Activated naive CD8-positive, alpha-beta T cell treated with anti-CD3 and anti-CD28 coated beads for 36 hours (primary cell): Measurements from ENCODE around the gene CHCHD1. TPM values are rescaled to one million over a fixed set of nuclear protein-coding genes. Genes with fewer than 3 reads are reported as not detected.
"Not testable (repeated sequence)": the region's sequence is repeated elsewhere in the genome, so short reads cannot be mapped to it uniquely, and the experiment has no call there.

Experiments used
- DNase-seq: peaks from one replicate; pipeline ENCODE4 v3.0.0; 2021
- H3K27ac Mint-ChIP-seq: one replicate; pipeline ENCODE4 v1.8.0; 2022; ENCODE audit warnings: mild to moderate bottlenecking, moderate library complexity, mixed read lengths
- H3K27me3 Mint-ChIP-seq: one replicate; pipeline ENCODE4 v1.8.0; 2022; ENCODE audit warnings: mild to moderate bottlenecking, mixed read lengths
- H3K36me3 Mint-ChIP-seq: one replicate; pipeline ENCODE4 v1.8.0; 2021; ENCODE audit warnings: mild to moderate bottlenecking, mixed read lengths
- H3K4me1 Mint-ChIP-seq: one replicate; pipeline ENCODE4 v1.8.0; 2021; ENCODE audit warnings: mixed read lengths
- H3K4me3 Mint-ChIP-seq: one replicate; pipeline ENCODE4 v1.8.0; 2022; ENCODE audit warnings: mild to moderate bottlenecking, moderate library complexity, mixed read lengths
- H3K9me3 Mint-ChIP-seq: one replicate; pipeline ENCODE4 v1.8.0; 2022; ENCODE audit warnings: mixed read lengths
- total RNA-seq, 2 experiments: library from RNA; stranded (reverse); gene quantifications; one replicate each; pipeline ENCODE4 v1.2.3, GENCODE V29; 2021

The CHCHD1 gene
- total RNA-seq, 2 experiments from 2014 or later, result 34.8 to 38.6 TPM

DNA sequence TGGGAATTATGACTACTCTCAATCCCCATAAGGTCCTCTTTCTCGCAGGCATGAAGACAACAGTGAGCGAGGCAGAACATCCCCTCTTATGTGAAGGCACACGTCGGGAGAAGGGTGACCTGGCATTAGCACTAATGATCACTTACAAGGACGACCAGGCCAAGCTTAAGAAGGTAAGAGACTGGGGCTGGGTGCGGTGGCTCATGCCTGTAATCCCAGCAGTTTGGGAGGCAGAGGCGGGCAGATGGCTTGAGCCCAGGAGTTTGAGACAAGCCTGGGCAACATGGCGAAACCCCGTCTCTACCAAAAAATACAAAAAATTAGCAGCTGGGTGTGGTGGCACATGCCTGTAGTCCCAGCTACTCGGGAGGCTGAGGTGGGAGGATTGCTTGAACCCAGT, 13.6 kb downstream of the CHCHD1 start:
- H3K36me3 Mint-ChIP-seq, H3K9me3 Mint-ChIP-seq, H3K4me1 Mint-ChIP-seq, DNase-seq, H3K27me3 Mint-ChIP-seq, H3K4me3 Mint-ChIP-seq, H3K27ac Mint-ChIP-seq: not testable (repeated sequence)

DNA sequence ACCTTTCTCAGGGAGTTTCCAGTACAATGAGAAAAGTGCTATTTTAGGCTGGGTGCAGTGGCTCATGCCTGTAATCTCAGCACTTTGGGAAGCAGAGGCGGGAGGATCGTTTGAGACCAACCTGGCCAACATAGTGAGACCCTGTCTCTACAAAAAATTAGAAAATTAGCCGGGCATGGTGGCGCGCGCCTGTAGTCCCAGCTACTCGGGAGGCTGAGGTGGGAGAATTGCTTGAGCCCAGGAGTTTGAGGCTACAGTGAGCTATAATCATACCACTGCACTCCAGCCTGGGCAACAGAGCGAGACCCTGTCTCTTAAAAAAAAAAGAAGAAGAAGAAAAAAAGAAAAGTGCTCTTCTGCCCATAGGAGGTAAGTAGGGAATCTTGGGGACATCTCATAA, 14.2 kb downstream of the CHCHD1 start:
- not testable (repeated sequence) for H3K27me3 Mint-ChIP-seq, H3K27ac Mint-ChIP-seq

DNA sequence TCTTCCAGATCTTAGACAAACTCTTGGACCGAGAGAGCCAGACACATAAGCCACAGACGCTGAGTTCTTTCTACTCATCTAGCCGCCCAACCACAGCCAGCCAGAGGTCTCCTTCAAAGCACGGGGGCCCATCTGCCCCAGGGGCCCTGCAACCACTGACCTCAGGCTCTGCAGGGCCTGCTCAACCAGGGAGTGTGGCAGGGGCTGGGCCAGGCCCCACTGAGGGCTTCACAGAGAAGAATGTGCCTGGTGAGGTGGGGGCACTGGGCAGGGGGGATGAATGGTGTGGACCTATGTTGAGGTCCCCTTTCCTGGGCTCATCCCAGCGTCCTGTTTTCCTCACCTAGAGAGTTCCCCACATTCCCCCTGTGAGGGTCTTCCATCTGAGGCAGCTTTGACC, 14.9 kb downstream of the CHCHD1 start:
- no peaks in the 10 kb centered on the region for H3K9me3 Mint-ChIP-seq
- no peak for DNase-seq
- no peak overlapping the region for H3K4me3 Mint-ChIP-seq
- peaks cover 2% of the 10 kb centered on the region for H3K36me3 Mint-ChIP-seq
- H3K4me1 Mint-ChIP-seq, result no peaks in the 10 kb centered on the region
- H3K27ac Mint-ChIP-seq, result no peak overlapping the region
- H3K27me3 Mint-ChIP-seq, result no peaks in the 10 kb centered on the region

More for the DNA sequence above, 14.2 kb downstream of the CHCHD1 start:
- not testable (repeated sequence) for H3K4me1 Mint-ChIP-seq, H3K9me3 Mint-ChIP-seq, DNase-seq, H3K36me3 Mint-ChIP-seq, H3K4me3 Mint-ChIP-seq

DNA sequence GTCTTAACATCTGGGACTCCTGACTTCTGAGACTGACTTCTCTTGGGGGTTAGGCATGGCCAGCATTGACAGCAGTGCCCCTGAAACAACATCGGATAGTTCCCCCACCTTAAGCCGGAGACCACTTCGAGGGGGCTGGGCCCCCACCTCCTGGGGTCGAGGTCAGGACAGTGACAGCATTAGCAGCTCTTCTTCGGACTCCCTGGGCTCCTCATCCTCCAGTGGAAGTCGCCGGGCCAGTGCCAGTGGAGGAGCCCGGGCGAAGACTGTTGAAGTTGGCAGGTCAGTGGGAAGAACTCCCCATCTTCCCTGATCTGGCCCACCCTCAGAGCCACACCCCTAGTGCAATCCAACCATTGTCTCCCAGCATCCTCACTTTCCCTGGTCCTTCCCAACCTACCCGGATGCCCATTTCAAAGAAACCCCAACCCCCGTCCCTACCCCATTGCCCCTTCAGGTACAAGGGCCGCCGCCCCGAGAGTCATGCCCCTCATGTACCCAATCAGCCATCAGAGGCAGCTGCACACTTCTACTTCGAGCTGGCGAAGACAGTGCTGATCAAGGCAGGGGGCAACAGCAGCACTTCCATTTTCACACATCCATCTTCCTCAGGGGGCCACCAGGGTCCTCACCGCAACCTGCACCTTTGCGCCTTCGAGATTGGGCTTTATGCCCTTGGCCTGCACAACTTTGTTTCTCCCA, 15.6 kb downstream of the CHCHD1 start:
- Mint-ChIP-seq H3K36me3 (peaks cover 4% of the 10 kb centered on the region), H3K27me3 (no peaks in the 10 kb centered on the region), H3K27ac (peak overlapping the region; percentile 63), H3K9me3 (no peaks in the 10 kb centered on the region), H3K4me3 (no peak overlapping the region), H3K4me1 (no peaks in the 10 kb centered on the region)
- DNase-seq, result no peak

DNA sequence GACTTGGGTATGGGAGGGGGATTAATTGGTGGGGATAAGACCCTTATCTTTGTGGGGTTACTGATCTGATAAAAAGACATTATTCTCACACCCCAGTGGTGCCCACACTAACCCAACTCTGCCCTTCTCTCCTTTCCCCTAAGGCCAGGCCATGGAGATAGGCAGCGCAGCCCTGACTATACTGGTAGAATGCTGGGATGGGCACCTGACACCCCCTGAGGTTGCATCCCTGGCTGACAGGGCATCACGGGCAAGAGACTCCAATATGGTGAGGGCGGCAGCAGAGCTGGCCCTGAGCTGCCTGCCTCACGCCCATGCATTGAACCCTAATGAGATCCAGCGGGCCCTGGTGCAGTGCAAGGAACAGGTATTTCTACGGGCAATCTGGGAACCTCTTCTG, 16.2 kb downstream of the CHCHD1 start:
- H3K4me3 Mint-ChIP-seq, result no peak overlapping the region
- no peaks in the 10 kb centered on the region for H3K9me3 Mint-ChIP-seq
- no peak overlapping the region for H3K27ac Mint-ChIP-seq
- H3K27me3 Mint-ChIP-seq, result no peaks in the 10 kb centered on the region
- DNase-seq, result no peak
- H3K36me3 Mint-ChIP-seq, result peaks cover 10% of the 10 kb centered on the region
- peaks cover 5% of the 10 kb centered on the region for H3K4me1 Mint-ChIP-seq

DNA sequence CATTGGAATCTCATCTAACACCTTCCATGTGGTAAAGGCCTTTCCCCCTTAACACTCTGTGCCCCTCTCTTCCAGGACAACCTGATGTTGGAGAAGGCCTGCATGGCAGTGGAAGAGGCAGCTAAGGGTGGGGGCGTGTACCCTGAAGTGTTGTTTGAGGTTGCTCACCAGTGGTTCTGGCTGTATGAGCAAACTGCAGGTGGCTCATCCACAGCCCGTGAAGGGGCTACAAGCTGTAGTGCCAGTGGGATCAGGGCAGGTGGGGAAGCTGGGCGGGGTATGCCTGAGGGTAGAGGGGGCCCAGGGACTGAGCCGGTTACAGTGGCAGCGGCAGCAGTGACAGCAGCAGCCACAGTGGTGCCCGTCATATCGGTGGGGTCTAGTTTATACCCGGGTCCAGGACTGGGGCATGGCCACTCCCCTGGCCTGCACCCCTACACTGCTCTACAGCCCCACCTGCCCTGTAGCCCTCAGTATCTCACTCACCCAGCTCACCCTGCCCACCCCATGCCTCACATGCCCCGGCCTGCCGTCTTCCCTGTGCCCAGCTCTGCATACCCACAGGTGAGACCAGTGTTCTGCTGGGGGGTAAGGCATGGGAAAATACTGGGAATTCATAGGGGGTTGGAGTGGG, 17.2 kb downstream of the CHCHD1 start:
- no peak overlapping the region for H3K4me3 Mint-ChIP-seq
- H3K27me3 Mint-ChIP-seq, result no peaks in the 10 kb centered on the region
- no peak for DNase-seq
- peaks cover 12% of the 10 kb centered on the region for H3K4me1 Mint-ChIP-seq
- no peaks in the 10 kb centered on the region for H3K9me3 Mint-ChIP-seq
- H3K27ac Mint-ChIP-seq, result peak overlapping the region; percentile 15
- H3K36me3 Mint-ChIP-seq, result peaks cover 17% of the 10 kb centered on the region

DNA sequence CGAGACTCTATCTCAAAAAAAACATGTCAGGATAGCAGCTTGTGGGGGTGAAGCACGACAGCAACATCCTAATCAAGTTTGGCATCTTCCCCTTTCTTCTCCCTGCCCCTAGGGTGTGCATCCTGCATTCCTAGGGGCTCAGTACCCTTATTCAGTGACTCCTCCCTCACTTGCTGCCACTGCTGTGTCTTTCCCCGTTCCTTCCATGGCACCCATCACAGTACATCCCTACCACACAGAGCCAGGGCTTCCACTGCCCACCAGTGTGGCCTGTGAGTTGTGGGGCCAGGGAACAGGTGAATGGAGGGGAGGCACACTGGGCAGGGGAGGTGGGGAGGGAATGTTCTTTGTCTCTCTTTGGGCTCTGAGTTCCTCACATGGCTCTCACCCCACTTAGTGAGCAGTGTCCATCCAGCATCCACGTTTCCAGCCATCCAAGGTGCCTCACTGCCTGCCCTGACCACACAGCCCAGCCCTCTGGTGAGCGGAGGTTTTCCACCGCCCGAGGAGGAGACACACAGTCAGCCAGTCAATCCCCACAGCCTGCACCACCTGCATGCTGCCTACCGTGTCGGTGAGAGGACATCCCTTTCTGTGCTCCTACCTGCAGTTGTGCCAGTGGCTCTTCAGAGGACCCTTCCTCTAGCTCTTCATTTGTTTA, 18.2 kb downstream of the CHCHD1 start:
- peaks cover 16% of the 10 kb centered on the region for H3K4me1 Mint-ChIP-seq
- H3K27me3 Mint-ChIP-seq, result no peaks in the 10 kb centered on the region
- DNase-seq, result no peak
- peaks cover 20% of the 10 kb centered on the region for H3K36me3 Mint-ChIP-seq
- H3K4me3 Mint-ChIP-seq, result no peak overlapping the region
- no peak overlapping the region for H3K27ac Mint-ChIP-seq
- H3K9me3 Mint-ChIP-seq, result no peaks in the 10 kb centered on the region

DNA sequence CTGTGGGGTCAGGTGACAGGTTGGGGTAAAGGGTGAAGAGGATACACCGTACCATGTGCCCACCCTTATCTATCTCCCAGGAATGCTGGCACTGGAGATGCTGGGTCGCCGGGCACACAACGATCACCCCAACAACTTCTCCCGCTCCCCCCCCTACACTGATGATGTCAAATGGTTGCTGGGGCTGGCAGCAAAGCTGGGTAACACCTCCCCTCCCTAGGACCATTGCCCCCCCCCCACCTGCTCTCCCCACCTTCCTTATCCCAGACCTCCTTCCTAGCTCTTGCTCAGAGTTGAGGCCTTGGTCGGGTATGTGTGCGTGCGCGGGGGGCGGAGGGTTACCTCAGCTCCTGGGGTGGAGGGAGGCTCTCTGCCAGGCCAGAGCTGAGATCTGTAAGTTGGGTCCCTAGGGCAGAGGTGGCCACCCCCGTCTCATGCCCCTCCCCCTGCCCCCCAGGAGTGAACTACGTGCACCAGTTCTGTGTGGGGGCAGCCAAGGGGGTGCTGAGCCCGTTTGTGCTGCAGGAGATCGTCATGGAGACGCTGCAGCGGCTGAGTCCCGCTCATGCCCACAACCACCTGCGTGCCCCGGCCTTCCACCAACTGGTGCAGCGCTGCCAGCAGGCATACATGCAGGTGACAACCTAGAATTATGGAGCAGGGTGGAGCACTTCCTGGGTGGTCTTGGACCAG, 18.9 kb downstream of the CHCHD1 start:
- peaks cover 17% of the 10 kb centered on the region for H3K4me1 Mint-ChIP-seq

DNA sequence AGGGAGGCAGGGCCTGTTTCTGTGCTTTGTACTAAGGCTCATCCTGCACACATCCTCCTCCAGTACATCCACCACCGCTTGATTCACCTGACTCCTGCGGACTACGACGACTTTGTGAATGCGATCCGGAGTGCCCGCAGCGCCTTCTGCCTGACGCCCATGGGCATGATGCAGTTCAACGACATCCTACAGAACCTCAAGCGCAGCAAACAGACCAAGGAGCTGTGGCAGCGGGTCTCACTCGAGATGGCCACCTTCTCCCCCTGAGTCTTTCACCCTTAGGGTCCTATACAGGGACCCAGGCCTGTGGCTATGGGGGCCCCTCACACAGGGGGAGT, 19.4 kb downstream of the CHCHD1 start:
- Mint-ChIP-seq H3K9me3 (no peaks in the 10 kb centered on the region), H3K4me1 (peaks cover 17% of the 10 kb centered on the region), H3K27me3 (no peaks in the 10 kb centered on the region), H3K36me3 (peaks cover 20% of the 10 kb centered on the region), H3K27ac (peak overlapping the region; percentile 39), H3K4me3 (no peak overlapping the region)
- DNase-seq, result no peak

More for the DNA sequence above, 18.9 kb downstream of the CHCHD1 start:
- no peak overlapping the region for H3K4me3 Mint-ChIP-seq
- peaks cover 20% of the 10 kb centered on the region for H3K36me3 Mint-ChIP-seq
- no peak for DNase-seq
- no peaks in the 10 kb centered on the region for H3K27me3 Mint-ChIP-seq
- no peak overlapping the region for H3K27ac Mint-ChIP-seq
- no peaks in the 10 kb centered on the region for H3K9me3 Mint-ChIP-seq

DNA sequence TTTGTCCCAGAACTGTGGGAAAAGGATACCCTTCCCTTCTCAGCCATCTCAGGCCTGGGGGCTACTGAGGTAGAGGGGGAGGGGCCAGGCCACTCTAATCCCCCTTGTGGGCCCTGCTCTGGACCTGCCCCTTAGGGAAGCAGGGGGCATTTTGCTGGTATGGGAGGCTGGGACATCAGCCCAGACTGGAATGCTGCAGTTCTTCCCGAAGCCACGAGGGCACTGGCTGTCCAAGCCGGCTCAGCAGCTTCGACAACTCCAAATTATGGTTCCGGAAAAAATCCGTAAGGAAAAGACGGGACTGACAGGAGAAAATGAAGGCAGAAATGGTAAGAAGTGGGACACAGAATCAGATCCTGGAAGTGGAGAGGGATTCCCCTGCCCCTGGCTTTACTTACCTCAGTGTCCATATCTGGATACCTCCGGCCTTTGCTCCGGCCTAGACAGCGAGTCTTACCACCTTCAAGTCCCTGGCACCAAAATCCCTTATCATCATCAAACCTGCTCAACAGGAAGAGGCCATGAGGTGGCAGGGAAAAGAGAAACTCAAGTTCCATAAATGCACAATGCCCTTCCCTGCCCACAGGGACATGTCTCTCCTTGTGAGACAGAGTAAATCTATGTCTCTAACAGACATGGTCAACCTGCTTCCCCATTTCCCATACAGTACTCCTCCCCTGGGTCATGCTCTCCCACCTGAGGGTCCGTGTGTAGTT, 20.6 kb downstream of the CHCHD1 start:
- DNase-seq, result no peak
- H3K27ac Mint-ChIP-seq, result peak overlapping the region; percentile 73
- no peak overlapping the region for H3K4me3 Mint-ChIP-seq

DNA sequence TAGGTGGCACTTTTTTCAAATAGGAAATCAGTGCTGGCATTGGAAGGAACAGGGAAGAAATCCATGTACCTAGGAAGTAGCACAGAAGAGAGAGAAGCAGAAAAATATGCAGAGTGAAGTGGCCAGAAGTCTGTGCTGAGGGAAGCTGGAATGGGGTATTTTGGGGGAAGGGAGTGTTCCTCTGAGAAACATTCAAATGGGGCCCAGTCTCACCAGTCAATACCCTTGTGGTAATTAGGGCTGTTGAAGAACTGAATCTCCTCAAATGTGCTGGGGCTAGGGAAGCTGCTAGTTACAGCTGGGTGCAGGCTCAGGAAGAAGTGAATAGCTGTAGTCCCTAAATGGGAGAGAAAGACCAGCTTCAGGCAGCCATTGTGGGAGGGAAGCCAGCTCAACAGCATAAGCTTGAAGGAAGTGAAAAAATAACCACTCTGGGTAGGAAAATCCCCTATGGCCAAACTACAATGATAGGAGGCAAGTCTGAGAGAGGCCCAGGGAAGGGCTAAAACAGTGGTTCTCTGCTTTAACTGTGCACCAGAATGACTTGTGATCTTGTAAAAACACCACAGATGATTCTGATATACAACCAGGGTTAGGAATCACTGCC, 21.9 kb downstream of the CHCHD1 start:
- H3K27me3 Mint-ChIP-seq, result no peaks in the 10 kb centered on the region
- peak overlapping the region; percentile 73 for H3K27ac Mint-ChIP-seq
- no peaks in the 10 kb centered on the region for H3K9me3 Mint-ChIP-seq
- H3K36me3 Mint-ChIP-seq, result peaks cover 32% of the 10 kb centered on the region
- peaks cover 39% of the 10 kb centered on the region for H3K4me1 Mint-ChIP-seq
- no peak overlapping the region for H3K4me3 Mint-ChIP-seq
- DNase-seq, result no peak

More for the DNA sequence above, 20.6 kb downstream of the CHCHD1 start:
- Mint-ChIP-seq H3K36me3 (peaks cover 30% of the 10 kb centered on the region), H3K4me1 (peaks cover 26% of the 10 kb centered on the region), H3K9me3 (no peaks in the 10 kb centered on the region), H3K27me3 (no peaks in the 10 kb centered on the region)

DNA sequence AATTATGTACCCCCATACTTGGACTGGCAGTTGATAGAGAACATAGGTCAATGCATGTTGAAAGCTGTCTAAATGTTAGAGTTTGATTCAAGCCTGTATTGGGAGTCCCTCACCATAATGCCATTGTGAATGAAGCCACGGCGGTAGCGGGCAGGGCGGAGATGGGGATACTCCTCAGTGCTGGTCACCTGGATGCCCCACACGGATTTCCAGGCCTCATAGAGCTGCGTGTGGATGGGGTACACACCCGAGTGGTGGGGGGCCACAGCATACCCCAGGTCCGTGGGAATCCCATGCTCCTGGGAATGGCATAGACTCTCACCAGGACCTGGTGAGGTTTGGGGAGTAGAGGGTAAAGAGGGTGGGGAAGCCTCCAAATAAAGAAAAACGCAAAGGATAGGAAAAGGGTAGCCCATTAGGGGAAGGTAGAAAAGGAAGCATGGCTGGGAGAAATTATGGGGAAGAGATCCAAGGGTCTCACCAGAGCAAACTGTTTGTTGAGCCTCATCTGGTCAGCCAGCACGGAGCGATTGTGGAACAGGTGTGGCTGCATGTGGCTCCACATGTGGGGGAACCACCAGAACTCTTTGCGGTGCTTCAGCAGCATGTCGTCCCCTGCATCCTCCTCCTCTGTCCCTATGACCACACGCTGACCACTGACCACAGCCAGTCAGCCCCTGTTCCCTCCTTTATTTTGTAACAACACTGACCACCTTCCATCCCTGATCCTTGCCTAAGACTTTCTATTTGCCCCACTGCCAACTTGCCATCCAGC, 24.5 kb downstream of the CHCHD1 start:
- Mint-ChIP-seq H3K36me3 (peaks cover 47% of the 10 kb centered on the region), H3K9me3 (no peaks in the 10 kb centered on the region)

DNA sequence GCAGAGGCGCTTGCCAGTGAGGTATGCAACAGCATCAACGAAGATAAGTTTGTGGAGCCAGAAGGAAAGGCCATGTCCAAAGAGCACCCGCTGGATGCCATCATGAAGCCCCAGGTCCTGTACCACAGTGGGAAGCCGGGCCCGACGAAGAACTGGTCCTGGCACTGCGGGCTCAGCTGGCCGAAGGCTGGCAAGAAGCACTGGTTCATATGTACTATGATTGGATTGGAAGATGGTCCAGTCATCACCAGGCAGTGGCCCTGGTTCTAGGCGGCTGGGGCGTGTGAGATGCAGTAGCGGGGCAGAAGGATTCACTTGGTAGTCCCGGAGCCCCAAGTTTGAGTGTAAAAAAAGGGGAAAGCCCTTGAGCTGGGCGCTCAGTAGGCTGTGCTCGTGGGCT, 25.6 kb downstream of the CHCHD1 start:
- Mint-ChIP-seq H3K4me1 (peaks cover 54% of the 10 kb centered on the region), H3K9me3 (no peaks in the 10 kb centered on the region), H3K4me3 (no peak overlapping the region), H3K27me3 (no peaks in the 10 kb centered on the region), H3K27ac (no peak overlapping the region), H3K36me3 (peaks cover 44% of the 10 kb centered on the region)
- DNase-seq, result no peak

More for the DNA sequence above, 24.5 kb downstream of the CHCHD1 start:
- Mint-ChIP-seq H3K4me1 (peaks cover 54% of the 10 kb centered on the region), H3K27ac (peak overlapping the region; percentile 10), H3K27me3 (no peaks in the 10 kb centered on the region), H3K4me3 (peak overlapping the region; percentile 1)
- DNase-seq, result no peak
